Measurements from ENCODE around the gene TCOF1. TPM values are rescaled to one million over a fixed set of nuclear protein-coding genes. Genes with fewer than 3 reads are reported as not detected.

TCOF1 gene
- total and polyA plus RNA-seq, 2 donors (not counting 3 experiments of a cell fraction or from before 2014, with no cell fraction given) = 11.2 to 52.0 TPM

DNA sequence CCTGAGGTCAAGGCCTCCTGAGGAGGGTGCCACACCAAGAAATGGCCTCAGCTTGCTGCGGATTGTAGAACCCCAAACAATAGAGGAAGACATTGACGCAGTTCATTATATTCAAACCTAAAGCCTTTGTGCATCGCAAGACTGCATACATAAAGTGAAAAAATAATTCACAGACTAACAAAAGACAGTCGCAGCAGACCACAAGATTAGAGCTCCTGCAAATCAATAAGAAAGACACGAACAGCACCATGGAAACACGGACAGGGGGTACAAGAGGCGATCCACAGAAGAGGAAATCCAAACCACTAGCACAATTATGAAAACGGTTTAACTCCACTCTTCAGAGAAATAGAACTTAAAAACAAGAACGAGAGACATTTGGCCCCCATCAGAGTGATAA is 10.0 kb upstream of the TCOF1 start:
- ChIA-PET CTCF (no interaction called here), POLR2A (no interaction called here)
- H4K20me1 ChIP-seq (replicated peaks; ENCODE audit: control insufficient read depth, extremely low read depth, insufficient read depth, low read length) = no peaks in the 10 kb centered on the region
- H3K4me3 ChIP-seq (replicated peaks in 1 of 3; ENCODE audit: insufficient read depth in 1 of 3, low read depth in 1 of 3, low read length in 3 of 3) = no peak overlapping the region
- FAIRE-seq = no peak
- no peak for TF ChIP-seq FOS (IDR thresholded peaks at IDR 0.05; ENCODE audit: borderline replicate concordance, insufficient read depth, low read length)
- TF ChIP-seq, protein P1, sequence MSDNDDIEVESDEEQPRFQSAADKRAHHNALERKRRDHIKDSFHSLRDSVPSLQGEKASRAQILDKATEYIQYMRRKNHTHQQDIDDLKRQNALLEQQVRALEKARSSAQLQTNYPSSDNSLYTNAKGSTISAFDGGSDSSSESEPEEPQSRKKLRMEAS (IDR thresholded peaks at IDR 0.05; ENCODE audit: insufficient read depth, insufficient read length) = no peak
- no peak for TF ChIP-seq POLR2A (IDR thresholded peaks at IDR 0.05; ENCODE audit: low read depth, low read length)
- TF ChIP-seq EZH2 (IDR thresholded peaks at IDR 0.05; ENCODE audit: borderline replicate concordance, low read depth, low read length, severe bottlenecking) = no peak
- TF ChIP-seq MYC (IDR thresholded peaks at IDR 0.05; ENCODE audit: low read depth, low read length) = no peak
- TF ChIP-seq, protein P2, sequence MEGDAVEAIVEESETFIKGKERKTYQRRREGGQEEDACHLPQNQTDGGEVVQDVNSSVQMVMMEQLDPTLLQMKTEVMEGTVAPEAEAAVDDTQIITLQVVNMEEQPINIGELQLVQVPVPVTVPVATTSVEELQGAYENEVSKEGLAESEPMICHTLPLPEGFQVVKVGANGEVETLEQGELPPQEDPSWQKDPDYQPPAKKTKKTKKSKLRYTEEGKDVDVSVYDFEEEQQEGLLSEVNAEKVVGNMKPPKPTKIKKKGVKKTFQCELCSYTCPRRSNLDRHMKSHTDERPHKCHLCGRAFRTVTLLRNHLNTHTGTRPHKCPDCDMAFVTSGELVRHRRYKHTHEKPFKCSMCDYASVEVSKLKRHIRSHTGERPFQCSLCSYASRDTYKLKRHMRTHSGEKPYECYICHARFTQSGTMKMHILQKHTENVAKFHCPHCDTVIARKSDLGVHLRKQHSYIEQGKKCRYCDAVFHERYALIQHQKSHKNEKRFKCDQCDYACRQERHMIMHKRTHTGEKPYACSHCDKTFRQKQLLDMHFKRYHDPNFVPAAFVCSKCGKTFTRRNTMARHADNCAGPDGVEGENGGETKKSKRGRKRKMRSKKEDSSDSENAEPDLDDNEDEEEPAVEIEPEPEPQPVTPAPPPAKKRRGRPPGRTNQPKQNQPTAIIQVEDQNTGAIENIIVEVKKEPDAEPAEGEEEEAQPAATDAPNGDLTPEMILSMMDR (IDR thresholded peaks at IDR 0.05; ENCODE audit: extremely low read depth in 1 of 2, insufficient read depth in 1 of 2, low read depth in 1 of 2, low read length in 2 of 2) = no peak
- TF ChIP-seq GATA2 (IDR thresholded peaks at IDR 0.05; ENCODE audit: insufficient read depth, insufficient read length, low read depth, low read length) = no peak
- TF ChIP-seq JUN (IDR thresholded peaks at IDR 0.05; ENCODE audit: borderline replicate concordance, insufficient read depth, insufficient read length, low read depth) = no peak
- no peak for TF ChIP-seq POLR2AphosphoS5 (IDR thresholded peaks at IDR 0.05; ENCODE audit: insufficient read depth, low read depth, low read length)
- H3K4me1 ChIP-seq (ENCODE audit: control insufficient read depth, extremely low read depth, insufficient read depth, low read length) = no peaks in the 10 kb centered on the region
- H2AFZ ChIP-seq (ENCODE audit: low read depth, low read length) = no peak overlapping the region
- no peaks in the 10 kb centered on the region for H3K9me3 ChIP-seq (replicated peaks; ENCODE audit: control insufficient read depth, insufficient read depth, low read length)
- H3K79me2 ChIP-seq (ENCODE audit: control insufficient read depth, insufficient read depth, low read length) = no peaks in the 10 kb centered on the region
- no peaks in the 10 kb centered on the region for H3K9me1 ChIP-seq (replicated peaks; ENCODE audit: control insufficient read depth, extremely low read depth, insufficient read depth, low read length)
- DNase-seq (ENCODE audit: low read depth, low spot score) = no peak
- no peak overlapping the region for H3K9ac ChIP-seq (replicated peaks; ENCODE audit: extremely low read depth, insufficient read depth, low read length)
- intact Hi-C loops (cut with micrococcal nuclease) = no loop called here
- BruUV-seq (replicated peaks) = no TSS peak
- H3K4me2 ChIP-seq (ENCODE audit: insufficient read depth, low read length) = no peak overlapping the region
- dilution Hi-C loops (cut with MboI; ENCODE audit: extremely low pct_ligation_motif_present, low sequenced_read_pairs) = no loop called here
- no peak overlapping the region for H3K27ac ChIP-seq (ENCODE audit: insufficient read depth, low read depth, low read length)
- no peaks in the 10 kb centered on the region for H3K36me3 ChIP-seq (ENCODE audit: control insufficient read depth in 2 of 2, extremely low read depth in 1 of 2, insufficient read depth in 2 of 2, low read length in 2 of 2)
- peaks cover 2% of the 10 kb centered on the region in 2 experiments for H3K27me3 ChIP-seq (ENCODE audit: control insufficient read depth in 2 of 2, insufficient read depth in 2 of 2, low read length in 2 of 2)

Data from endothelial cell of umbilical vein (primary cell).